GM19193 (cell line): ENCODE results near the gene GRIP2.

Source experiments
- POLR2A ChIP-seq: IDR thresholded peaks from 4 replicates; pipeline ENCODE4 v1.6.1; 2011; ENCODE audit not compliant: insufficient read depth, insufficient read length; ENCODE audit errors: extremely low read depth

GRIP2 gene

DNA sequence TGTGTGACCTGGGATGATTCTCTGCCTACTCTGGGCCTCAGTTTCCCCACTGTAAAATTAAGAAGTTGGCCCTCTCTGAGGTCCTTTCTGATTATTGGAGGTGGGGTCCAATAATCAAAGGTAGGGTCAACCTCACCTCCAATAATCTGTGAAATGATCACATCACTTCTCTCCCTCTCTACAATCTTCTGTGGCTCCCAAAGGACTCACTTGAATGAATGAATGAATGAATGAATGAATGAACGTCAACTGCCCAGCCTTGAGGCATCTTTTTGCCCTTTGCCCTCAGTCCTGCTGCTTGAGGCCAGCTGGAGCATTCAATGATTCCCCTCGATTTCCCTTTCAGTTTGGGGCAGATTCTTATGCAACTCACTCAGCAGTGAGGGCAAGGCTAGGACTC is 26.7 kb upstream of the GRIP2 start:
- no peak for TF ChIP-seq POLR2A

DNA sequence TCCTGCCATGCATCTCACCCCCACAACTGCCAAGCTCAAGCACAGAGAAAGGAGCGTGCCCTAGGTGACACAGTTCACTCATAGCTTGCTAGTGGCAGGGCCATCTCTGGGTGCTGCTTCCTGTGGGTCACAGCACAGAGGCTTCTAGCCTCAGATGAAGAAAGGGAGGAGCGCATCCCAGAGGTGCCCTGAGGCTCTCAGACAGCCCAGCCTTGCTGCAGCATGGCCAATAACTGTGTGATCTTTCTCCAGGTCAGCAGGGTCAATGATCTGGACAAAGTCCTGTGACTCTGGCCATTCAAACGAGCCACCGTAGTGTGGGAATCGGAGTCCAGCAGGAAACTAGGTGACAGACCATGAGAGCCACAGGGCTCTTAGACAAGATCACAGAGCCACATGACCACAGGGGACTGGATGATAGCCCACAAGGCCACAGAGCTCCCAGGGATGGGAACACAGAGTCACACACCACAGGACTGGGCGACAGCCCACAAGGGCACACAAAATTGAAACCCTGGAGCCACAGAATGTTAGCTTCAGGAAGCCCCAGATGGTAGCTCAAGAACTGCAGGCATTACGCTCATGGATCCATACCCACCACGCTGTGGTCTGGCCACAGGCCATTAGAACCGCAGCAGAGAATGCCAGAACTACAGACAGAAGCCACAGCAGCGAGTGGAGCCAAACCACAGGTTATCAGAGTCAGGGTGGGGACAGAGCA is 25.9 kb upstream of the GRIP2 start:
- TF ChIP-seq POLR2A = no peak

DNA sequence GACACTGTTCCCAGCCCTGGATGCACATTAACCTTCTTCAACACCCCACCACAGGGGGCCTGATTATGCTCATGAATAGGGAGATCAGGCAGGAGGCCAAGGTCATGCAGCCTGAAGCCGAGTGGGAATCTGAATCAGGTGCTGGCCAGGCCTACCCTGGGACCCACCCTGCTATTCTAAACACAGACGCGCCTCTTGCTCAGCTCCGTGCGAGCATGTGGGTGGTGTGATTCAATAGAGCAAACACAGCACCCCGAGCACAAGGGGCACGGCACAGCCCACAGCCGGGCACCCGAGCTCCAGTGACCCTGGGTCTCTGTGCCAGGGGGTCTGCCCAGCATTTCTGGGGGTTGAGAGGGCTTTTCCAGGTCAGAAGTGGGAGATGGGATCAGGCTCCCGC is 24.6 kb upstream of the GRIP2 start:
- TF ChIP-seq POLR2A = no peak

DNA sequence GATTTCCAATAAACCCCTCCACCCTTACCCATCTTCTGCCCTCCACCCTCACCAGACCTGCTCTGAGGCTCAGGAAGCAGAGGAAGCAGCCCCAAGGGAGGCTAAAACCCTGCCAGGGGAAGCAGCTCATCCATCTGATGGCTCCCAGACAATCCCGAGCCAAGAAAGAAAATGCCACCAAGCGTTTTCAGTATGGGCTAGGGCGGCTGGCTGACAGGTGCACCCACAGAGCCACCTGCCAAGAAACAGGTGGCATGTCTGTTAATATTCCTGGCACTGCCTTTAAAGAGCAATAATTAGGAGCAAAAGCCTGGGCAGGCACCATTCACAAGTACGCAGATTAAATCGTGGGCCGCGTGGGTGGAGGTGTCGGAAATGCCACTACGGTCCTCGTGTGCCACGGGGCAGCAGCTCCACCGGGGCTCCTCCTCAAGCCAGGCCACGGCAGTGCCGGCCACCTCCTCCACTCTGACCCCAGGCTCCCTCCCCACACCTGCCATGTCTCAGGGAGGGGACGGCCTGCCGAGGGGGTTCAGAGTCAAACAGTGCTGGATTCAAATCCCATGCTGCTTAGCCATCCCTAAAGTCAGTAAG is 23.9 kb upstream of the GRIP2 start:
- no peak for TF ChIP-seq POLR2A

DNA sequence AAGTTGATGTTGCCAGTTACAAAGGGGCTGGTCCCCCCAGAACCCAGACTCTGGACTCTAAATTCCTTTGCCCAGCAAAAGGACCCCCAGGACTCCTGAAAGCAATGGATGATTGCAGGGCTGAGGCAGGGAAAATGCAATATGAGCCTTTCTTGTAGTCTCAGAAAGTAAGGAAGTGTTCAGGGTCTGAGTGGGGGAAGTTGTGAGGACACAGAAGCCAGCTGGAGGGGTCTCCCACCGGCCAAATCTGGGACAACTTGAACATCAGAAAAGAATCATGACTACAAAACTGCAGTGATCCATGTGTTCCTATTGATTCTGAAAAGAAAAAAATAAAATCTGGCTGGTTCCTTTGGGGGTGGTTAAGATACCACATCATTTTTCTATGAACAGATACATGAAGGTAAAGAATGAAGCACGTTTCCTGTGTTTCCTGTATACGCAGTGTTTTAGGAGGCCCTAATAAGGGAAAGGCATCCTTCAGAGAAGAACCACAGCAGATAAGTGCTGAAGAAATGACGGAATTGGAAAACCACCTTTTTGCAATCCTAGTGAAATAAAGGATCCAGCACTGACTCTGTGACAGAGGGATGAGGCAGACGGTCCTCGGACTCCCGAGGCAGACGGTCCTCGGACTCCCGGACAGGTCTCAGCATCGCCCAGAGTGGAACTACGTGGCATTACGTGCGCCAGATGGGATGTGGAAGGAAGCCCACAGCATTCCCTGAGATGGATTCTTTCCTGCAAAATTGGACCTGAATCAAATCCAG is 22.2 kb upstream of the GRIP2 start:
- TF ChIP-seq POLR2A = no peak

DNA sequence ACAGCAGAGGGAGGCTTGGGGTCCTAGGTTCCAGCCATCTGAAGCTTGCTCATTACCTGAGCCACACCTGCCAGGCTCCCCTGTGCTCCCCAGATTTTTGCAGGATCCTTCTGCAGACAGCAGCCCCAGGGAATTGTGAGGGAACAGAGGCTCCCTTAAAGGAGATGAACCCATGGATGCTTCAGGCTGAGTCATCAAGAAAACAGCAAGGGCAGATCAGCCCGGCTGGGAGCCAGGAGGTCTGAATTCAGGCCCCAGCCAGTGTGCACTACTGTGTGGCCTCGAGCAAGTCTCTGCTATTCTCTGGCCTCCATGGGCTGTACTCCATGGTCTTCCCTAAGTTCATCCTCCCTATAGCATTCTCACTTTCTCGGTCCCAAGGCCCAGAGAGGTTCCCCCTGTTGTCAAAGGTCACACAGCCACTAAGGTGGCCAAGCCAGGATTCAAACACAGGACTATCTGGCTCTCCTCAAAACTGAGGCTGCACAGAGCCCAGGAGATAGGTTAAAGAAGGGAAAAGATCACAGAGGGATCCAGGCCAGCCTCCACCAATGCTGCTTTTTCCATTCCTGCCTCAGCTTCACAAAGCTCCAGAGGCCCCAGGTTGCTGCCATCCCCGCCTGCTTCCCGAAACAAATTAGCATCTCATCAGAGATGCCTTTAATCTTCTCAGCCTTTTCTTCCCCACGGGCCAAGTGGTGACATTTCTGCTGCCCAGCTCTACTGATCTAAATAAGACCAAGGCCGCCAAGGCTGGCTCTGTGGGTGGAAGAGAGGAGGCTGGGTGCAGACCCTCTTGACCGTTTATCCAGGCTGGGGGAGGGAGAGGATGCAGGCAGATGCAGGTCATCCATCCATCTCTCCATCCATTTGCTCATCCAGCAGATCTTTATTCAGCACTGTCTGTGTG is 21.2 kb upstream of the GRIP2 start:
- no peak for TF ChIP-seq POLR2A

DNA sequence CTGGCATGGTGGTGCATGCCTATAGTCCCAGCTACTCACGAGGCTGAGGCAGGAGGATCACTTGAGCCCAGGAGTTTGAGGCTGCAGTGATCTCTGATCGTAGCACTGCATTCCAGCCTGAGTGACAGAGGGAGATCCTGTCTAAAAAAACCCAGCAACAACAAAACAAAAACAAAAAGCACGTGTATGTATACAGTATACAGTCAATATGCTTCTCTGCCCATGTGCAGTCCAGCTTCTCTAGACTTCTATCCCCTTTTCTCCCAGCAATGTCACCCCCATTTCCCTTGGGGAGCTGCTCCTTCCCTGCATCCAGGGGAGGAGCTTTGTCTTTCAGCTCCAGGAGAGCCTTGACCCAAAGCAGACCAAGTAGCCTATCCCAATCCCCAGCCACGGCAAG is 20.0 kb upstream of the GRIP2 start:
- TF ChIP-seq POLR2A = no peak

DNA sequence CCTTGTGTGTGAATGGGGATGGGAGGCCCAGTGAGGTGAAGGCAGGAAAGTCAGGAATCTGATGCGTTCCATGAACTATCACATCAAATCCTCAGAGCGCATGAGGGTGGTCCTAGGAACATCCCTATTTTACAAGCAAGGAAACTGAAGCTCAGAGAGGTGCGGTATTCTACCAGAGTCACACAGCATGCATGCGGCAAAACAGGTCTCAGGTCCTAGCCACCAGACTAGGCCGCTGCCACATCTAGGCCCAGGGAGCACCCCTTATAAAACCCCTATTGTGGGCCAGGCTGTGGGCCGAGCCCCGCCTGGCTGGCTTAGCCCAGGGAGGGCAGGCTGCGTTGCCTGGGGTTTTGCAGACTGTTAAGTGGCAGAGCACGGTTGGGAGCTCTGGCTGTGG is 17.9 kb upstream of the GRIP2 start:
- TF ChIP-seq POLR2A = no peak

DNA sequence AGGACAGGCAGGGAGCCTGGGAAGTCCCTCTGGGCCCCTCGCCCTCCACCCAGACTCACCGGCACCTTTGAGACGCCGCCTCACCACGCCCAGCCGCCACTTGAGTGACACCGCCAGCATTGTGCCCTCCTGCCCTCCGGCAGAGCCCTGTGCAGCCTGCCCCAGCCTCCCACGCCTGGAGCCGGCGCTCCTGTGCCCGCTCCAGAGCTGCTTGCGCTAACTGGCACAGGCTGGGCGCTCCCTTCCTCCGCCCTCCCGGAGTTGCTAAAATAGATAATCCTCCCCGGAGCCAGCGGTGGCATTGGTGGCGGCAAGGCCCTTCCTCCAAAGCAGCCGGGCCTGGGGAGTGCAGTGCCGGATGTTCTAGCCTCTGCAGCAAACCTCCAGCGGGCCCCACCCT is 15.7 kb upstream of the GRIP2 start:
- TF ChIP-seq POLR2A = no peak

DNA sequence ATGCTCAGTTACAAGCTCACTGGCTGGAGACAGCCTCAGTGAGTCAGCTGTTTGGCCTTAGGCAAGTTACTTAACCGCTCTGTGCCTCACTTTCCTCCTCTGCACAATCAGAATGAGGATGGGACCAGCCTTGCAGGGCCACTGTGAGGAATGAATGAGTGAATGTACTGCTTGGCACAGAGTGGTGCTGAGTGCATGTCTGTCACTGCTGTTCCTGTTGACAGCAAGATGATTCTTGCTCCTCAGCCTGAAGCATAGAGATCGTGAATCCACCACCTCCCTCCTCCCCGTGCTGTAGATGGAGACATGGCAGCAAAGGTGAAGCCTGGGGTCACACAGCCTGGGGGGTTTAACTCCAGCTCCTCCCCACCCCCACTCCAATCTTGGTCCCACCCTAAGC is 14.6 kb upstream of the GRIP2 start:
- TF ChIP-seq POLR2A = no peak

DNA sequence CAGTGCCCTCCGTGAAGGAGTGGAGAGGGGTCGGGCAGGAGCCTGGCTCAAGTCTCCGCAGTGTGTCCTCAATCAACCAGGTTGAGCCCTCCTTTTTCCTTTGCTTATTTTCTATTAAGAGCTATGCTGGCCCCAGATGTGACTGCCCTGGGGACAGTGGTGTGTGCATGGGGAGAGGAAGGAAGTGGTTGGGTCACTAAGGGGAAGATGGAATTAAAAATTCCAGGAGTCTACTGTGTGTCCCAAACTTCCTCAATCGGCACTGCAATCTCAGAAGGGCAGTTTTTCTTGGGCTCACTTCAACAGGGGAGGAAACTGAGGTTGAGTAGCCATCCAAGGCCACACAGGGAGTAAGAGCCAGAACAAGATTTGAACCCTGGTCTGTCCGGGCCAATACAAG is 13.7 kb upstream of the GRIP2 start:
- no peak for TF ChIP-seq POLR2A

DNA sequence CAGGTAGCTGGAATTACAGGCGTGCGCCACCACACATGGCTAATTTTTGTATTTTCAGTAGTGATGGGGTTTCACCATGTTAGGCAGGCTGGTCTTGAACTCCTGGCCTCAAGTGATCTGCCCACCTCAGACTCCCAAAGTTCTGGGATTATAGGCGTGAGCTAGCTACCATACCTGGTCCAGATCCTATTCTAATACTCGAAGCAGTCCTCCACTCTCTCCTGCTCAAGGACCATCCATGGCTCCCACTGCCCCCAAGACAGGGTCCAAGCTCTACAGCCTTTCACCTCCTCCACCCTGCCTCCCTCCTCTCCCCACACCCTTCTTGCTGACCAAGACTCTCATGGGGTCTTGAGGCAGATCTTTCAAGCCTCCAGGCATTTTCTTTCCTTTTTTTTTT is 12.6 kb upstream of the GRIP2 start:
- TF ChIP-seq POLR2A = no peak

DNA sequence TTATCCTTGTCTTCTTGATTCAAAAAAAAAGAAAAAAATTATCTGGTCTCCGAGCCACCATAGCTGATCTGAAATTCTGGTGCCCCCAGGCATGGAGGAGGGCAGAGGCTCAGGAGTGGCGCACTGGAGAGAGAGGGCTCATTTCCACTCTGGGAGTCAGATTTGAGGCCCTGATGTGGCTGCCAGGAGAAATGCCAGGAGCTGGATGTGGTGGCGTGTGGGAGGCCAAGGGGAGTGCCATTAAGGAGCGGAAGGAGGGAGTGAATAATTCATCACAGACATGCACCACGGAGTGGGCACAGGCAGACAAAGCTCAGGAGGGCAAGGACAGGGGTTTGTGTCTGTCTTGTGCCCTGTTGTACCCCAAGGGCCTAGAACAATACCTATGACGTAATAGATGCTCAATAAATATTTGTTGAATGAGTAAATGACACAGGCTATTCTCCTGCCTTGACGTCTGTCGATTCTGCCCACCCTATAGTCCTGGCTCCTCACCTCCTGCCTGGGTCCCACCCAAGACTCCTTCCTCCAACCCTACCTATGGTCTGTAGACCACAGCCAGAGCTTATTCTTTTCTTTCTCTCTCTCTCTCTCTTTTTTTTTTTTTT is 12.0 kb upstream of the GRIP2 start:
- no peak for TF ChIP-seq POLR2A
